ENCODE results near the gene SPACA4. TPM values are rescaled to one million over a fixed set of nuclear protein-coding genes. Genes with fewer than 3 reads are reported as not detected.
A peak's percentile ranks its signal among the peaks of the same experiment; 100 is the strongest.

The SPACA4 gene
- total RNA-seq, 4 donors from 2014 or later, result 0.67 TPM; not detected in 3

GRCh38 chr19:48637449-48637947 is 31.0 kb downstream of the SPACA4 start:
- DNase-seq, result peak; percentile 100
- H3K27me3 ChIP-seq, result no peaks in the 10 kb centered on the region
- intact Hi-C loops (cut with DNase I), result no loop called here
- H3K9me3 ChIP-seq, result no peaks in the 10 kb centered on the region
- peak overlapping the region; percentile 99 for H3K27ac ChIP-seq
- H3K4me3 ChIP-seq (replicated peaks in 1 of 3), result peak overlapping the region; percentile 19 to 71 (median 41)
- WGBS, 2 donors, result 0 to 1% methylated on average over 17 to 21 of the region's 38 CpGs
- TF ChIP-seq POLR2A (IDR thresholded peaks at IDR 0.05), result peak in 1 of 2 donors; percentile 35
- TF ChIP-seq CTCF (IDR thresholded peaks at IDR 0.05), result peak in 1 of 6 experiments; percentile 46
- no peaks in the 10 kb centered on the region for H3K36me3 ChIP-seq
- H3K4me1 ChIP-seq, result peaks cover 28 to 44% of the 10 kb centered on the region in 2 donors

GRCh38 chr19:48637948-48638830 is 31.6 kb downstream of the SPACA4 start:
- 7 to 9% methylated on average over 25 to 29 of the region's 29 CpGs for WGBS, 2 donors
- Histone ChIP-seq H3K4me3 (replicated peaks in 1 of 3) (peak overlapping the region; percentile 19 to 41 (median 30)), H3K9me3 (no peaks in the 10 kb centered on the region), H3K4me1 (peaks cover 22 to 37% of the 10 kb centered on the region in 2 donors), H3K36me3 (no peaks in the 10 kb centered on the region), H3K27me3 (no peaks in the 10 kb centered on the region), H3K27ac (peak overlapping the region; percentile 99)
- peak; percentile 9 to 51 for TF ChIP-seq POLR2A (IDR thresholded peaks at IDR 0.05)
- TF ChIP-seq CTCF (IDR thresholded peaks at IDR 0.05), result peak in 2 of 6 experiments; percentile 31 to 50
- DNase-seq, result peak; percentile 89 to 92
- intact Hi-C loops (cut with DNase I), result no loop called here

- Histone ChIP-seq H3K27me3 (no peaks in the 10 kb centered on the region), H3K4me1 (peaks cover 14 to 30% of the 10 kb centered on the region in 2 donors), H3K27ac (peak overlapping the region; percentile 99), H3K9me3 (no peaks in the 10 kb centered on the region), H3K4me3 (replicated peaks in 1 of 3) (peak overlapping the region in 1 of 3 donors; percentile 30), H3K36me3 (no peaks in the 10 kb centered on the region)
- intact Hi-C loops (cut with DNase I), result no loop called here
- TF ChIP-seq CTCF (IDR thresholded peaks at IDR 0.05) (no peak), POLR2A (IDR thresholded peaks at IDR 0.05) (no peak)
- peak in 1 of 2 donors; percentile 16 for DNase-seq
- whole genome bisulfite sequencing, 2 donors, result 79 to 88% methylated on average over 16 of the region's 16 CpGs
These were observed 32.4 kb downstream of the SPACA4 start for GRCh38 chr19:48638831-48639381.

GRCh38 chr19:48639483-48640375 is 33.2 kb downstream of the SPACA4 start:
- H3K4me3 ChIP-seq (replicated peaks in 1 of 3), result no peak overlapping the region
- H3K9me3 ChIP-seq, result no peaks in the 10 kb centered on the region
- no peaks in the 10 kb centered on the region for H3K27me3 ChIP-seq
- peaks cover 11 to 25% of the 10 kb centered on the region in 2 donors for H3K4me1 ChIP-seq
- no peaks in the 10 kb centered on the region for H3K36me3 ChIP-seq
- DNase-seq, result no peak
- intact Hi-C loops (cut with DNase I), result loop anchor here (10.0 kb wide), 1 partner anchor 195 kb away; the partner anchor contains the start of gene HSD17B14
- H3K27ac ChIP-seq, result no peak overlapping the region
- WGBS, 2 donors, result 69 to 83% methylated on average over 29 to 33 of the region's 33 CpGs
- TF ChIP-seq CTCF (IDR thresholded peaks at IDR 0.05), result no peak
- TF ChIP-seq POLR2A (IDR thresholded peaks at IDR 0.05), result no peak
